Kidney (tissue), 14 donors: ENCODE results near the gene EIF4H. TPM values are rescaled to one million over a fixed set of nuclear protein-coding genes. Genes with fewer than 3 reads are reported as not detected.

Experiments used
- DNase-seq, 5 donors: peaks; one replicate each; pipeline ENCODE4 v3.0.0-alpha.2; 2013 to 2020
- FAIRE-seq: peaks from 2 replicates; lab custom pipeline; 2012; peaks lifted over from hg19 to GRCh38; lab: Jason Lieb, UNC
- H3K27ac ChIP-seq, 2 donors: one replicate each; pipeline ENCODE4 v1.7.0; 2013; ENCODE audit warnings: low read depth in 2 of 2, low read length in 2 of 2, inconsistent platforms in 1 of 2
- H3K27me3 ChIP-seq: one replicate; pipeline ENCODE4 v1.7.1; 2013; ENCODE audit warnings: low read length, inconsistent platforms; ENCODE audit not compliant: control insufficient read depth, insufficient read depth
- H3K36me3 ChIP-seq, 3 donors: one replicate each; pipeline versions ENCODE4 v1.7.0 to v1.7.1; 2013; ENCODE audit warnings: low read length in 3 of 3, control low read depth in 1 of 3, inconsistent platforms in 1 of 3; ENCODE audit not compliant: insufficient read depth in 3 of 3, control insufficient read depth in 2 of 3
- H3K4me1 ChIP-seq, 3 donors: one replicate each; pipeline versions ENCODE4 v1.7.0 to v1.7.1; 2013; ENCODE audit warnings: low read length in 3 of 3, inconsistent platforms in 1 of 3, low read depth in 1 of 3; ENCODE audit not compliant: control insufficient read depth in 2 of 3, insufficient read depth in 2 of 3
- H3K4me3 ChIP-seq, 3 donors: one replicate each; pipeline versions ENCODE4 v1.7.0 to v1.8.1; 2013; ENCODE audit warnings: low read length in 3 of 3, control low read depth in 1 of 3, inconsistent platforms in 1 of 3
- H3K9ac ChIP-seq, 3 donors: one replicate each; pipeline versions ENCODE4 v1.7.0 to v1.7.1; 2013; ENCODE audit warnings: low read length in 3 of 3, control low read depth in 1 of 3, inconsistent platforms in 1 of 3
- H3K9me3 ChIP-seq, 3 donors: one replicate each; pipeline versions ENCODE4 v1.7.0 to v1.7.1; 2013; ENCODE audit warnings: low read length in 3 of 3, control low read depth in 1 of 3, inconsistent platforms in 1 of 3; ENCODE audit not compliant: control insufficient read depth in 2 of 3, insufficient read depth in 1 of 3
- intact Hi-C: fragments of 100-400 bp; cut with DNase I; formaldehyde crosslinking; loops from one replicate; pipeline ENCODE4 v1.11.1; 2022
- polyA plus RNA-seq: library from polyadenylated mRNA; stranded (reverse); fragments of 350-450 nt; fragmentation: Illumina TruSeq; extraction: RNeasy Lipid Tissue Mini Kit (QIAGEN cat#74804); gene quantifications from one replicate; pipeline ENCODE4 v1.2.3, GENCODE V29; 2014; ENCODE audit warnings: low read depth, low replicate concordance; ENCODE audit not compliant: insufficient read depth
- total RNA-seq: library from RNA; stranded (reverse); fragmentation: NEBNext Ultra II Directional; extraction: Animal tissue kit (Norgen Biotek cat#: 25700); gene quantifications from one replicate; pipeline ENCODE4 v1.2.1, GENCODE V29; 2021
- TF ChIP-seq, protein P1 (sequence below): IDR thresholded peaks from 3 replicates; pipeline ENCODE4 v1.5.1; 2012; ENCODE audit warnings: mild to moderate bottlenecking, moderate library complexity, borderline replicate concordance; ENCODE audit not compliant: insufficient read depth; ENCODE audit errors: extremely low read depth
- donor health status: control.
- donor health status: control.
- donor health status: control.
- donor health status: control.
- donor health status: control.
- donor health status: DM: yes; HTN: yes; CAD: no.
- donor health status: Normal renal cell carcinoma (clear cell type).

The EIF4H gene
- total and polyA plus RNA-seq, 2 donors from 2014 or later, result 153 to 240 TPM

DNA sequence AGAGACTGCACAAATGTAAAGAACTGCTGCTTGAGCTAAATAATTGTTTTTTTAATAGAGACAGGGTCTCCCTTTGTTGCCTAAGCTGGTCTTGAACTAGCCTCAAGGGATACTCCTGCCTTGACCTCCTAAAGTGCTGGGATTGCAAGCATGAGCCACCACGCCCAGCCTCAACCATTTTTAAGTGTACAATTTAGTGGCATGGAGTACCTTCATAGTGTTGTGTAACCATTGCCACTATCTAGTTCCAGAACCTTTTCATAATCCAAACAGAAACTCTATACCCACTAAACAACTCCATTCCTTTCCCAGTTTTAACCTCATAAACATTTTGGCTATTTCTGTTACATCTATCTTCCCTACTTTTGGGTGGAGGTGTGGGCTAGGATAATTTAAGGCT lies 6.7 kb downstream of the EIF4H start:
- Histone ChIP-seq H3K27ac (no peak overlapping the region), H3K4me3 (no peak overlapping the region), H3K27me3 (no peaks in the 10 kb centered on the region), H3K4me1 (peaks cover 0 to 31% (median 27%) of the 10 kb centered on the region in 3 donors), H3K9ac (no peak overlapping the region), H3K9me3 (no peaks in the 10 kb centered on the region), H3K36me3 (peaks cover 0 to 5% (median 2%) of the 10 kb centered on the region in 3 donors)
- no peak for DNase-seq
- no peak for FAIRE-seq
- TF ChIP-seq, protein P1, sequence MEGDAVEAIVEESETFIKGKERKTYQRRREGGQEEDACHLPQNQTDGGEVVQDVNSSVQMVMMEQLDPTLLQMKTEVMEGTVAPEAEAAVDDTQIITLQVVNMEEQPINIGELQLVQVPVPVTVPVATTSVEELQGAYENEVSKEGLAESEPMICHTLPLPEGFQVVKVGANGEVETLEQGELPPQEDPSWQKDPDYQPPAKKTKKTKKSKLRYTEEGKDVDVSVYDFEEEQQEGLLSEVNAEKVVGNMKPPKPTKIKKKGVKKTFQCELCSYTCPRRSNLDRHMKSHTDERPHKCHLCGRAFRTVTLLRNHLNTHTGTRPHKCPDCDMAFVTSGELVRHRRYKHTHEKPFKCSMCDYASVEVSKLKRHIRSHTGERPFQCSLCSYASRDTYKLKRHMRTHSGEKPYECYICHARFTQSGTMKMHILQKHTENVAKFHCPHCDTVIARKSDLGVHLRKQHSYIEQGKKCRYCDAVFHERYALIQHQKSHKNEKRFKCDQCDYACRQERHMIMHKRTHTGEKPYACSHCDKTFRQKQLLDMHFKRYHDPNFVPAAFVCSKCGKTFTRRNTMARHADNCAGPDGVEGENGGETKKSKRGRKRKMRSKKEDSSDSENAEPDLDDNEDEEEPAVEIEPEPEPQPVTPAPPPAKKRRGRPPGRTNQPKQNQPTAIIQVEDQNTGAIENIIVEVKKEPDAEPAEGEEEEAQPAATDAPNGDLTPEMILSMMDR, result no peak
- intact Hi-C loops, result no loop called here

DNA sequence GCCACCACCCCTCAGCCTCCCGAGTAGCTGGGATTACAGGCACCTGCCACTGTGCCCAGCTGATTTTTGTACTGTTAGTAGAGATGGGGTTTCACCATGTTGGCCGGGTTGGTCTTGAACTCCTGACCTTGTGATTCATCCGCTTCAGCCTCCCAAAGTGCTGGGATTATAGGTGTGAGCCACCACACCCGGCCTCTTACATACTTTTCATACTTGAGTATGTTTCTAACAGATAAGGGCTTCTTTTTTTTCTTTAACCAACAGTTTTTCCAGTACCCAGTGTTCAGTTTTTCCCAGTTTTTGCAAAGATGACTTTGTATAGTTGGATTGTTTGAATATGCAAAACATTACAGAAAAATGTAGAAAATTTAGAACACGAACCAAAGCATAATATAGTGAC lies 7.7 kb downstream of the EIF4H start:
- TF ChIP-seq, protein P1, result no peak
- intact Hi-C loops, result no loop called here
- H3K27ac ChIP-seq, result no peak overlapping the region

DNA sequence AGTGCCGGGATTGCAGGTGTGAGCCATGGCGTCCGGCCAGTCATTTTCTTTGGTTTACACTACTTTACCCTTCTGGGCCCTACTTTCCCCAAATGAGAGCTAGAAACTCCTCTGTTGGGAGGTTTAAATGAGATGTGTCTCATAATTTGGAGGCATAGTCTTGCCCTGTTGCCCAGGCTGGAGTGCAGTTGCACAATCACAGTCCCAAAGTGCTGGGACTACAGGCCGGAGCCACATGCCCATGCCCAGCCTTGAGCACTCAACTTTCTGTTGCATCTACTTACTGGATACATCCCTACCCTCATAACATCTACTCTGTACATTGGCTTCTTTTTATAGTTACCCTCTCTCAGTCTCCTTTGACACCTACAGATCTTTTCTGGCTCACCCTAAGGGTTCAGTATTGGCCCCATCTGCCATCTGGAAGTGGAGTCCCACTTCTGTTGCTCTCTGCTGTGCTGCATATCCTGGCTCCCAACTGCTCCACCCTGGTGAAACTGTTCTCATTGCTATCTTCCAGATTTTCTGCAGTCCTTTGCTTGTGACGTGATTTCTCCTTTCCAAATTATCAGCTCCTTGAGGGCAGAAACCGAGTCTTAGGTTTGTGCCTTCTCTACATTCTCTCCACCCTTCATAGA lies 8.4 kb downstream of the EIF4H start:
- H3K4me3 ChIP-seq, result no peak overlapping the region
- FAIRE-seq, result no peak
- peaks cover under 1 to 7% (median 3%) of the 10 kb centered on the region in 3 donors for H3K36me3 ChIP-seq

More for the DNA sequence above, 7.7 kb downstream of the EIF4H start:
- DNase-seq (no peak), FAIRE-seq (no peak)
- no peaks in the 10 kb centered on the region for H3K27me3 ChIP-seq
- H3K4me1 ChIP-seq, result peaks cover 0 to 24% (median 21%) of the 10 kb centered on the region in 3 donors
- H3K9ac ChIP-seq, result no peak overlapping the region
- H3K4me3 ChIP-seq, result no peak overlapping the region
- peaks cover 0 to 5% (median 3%) of the 10 kb centered on the region in 3 donors for H3K36me3 ChIP-seq
- H3K9me3 ChIP-seq, result no peaks in the 10 kb centered on the region

More for the DNA sequence above, 8.4 kb downstream of the EIF4H start:
- no peak overlapping the region for H3K9ac ChIP-seq
- no peak for DNase-seq
- no peaks in the 10 kb centered on the region for H3K27me3 ChIP-seq
- H3K4me1 ChIP-seq, result peaks cover 0 to 22% (median 20%) of the 10 kb centered on the region in 3 donors
- no peak overlapping the region for H3K27ac ChIP-seq
- TF ChIP-seq, protein P1, result no peak
- intact Hi-C loops, result no loop called here
- no peaks in the 10 kb centered on the region for H3K9me3 ChIP-seq
